ENCODE results near the gene KDR.

DNA sequence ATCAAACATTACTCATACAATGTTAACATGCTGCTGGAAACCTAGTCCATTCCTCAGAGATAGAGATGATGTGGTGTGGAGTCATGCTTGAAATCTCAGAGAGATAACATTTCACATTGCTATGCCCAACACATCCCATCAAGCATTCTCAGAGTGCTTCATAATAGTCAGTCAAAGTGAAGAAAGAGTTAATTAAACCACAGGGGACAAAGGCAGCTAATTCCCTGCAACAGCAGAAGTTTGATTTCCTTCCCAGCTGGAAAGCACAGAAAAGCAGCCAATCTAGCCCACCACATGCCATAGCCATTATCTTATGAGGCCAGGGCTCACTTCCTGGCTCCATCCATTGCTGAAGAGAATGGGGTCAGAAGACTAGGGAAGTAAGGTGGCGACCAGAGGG, 8.9 kb downstream of the KDR start:
- no peak for TF ChIP-seq CTCF (IDR thresholded peaks at IDR 0.05)
- TF ChIP-seq ZFX (IDR thresholded peaks at IDR 0.05; ENCODE audit: borderline replicate concordance), result no peak

Measured in 22Rv1 (cell line).